HepG2 (cell line): ENCODE data around the gene C17orf58. TPM values are rescaled to one million over a fixed set of nuclear protein-coding genes. Genes with fewer than 3 reads are reported as not detected.

Experiments
- AHR ChIP-seq: IDR thresholded peaks from 2 replicates; pipeline ENCODE4 v1.6.1; 2018; ENCODE audit warnings: missing genetic modification reagents, missing compliant biosample characterization
- ARHGAP35 ChIP-seq: sonication (generic); formaldehyde crosslinking; IDR thresholded peaks from 2 replicates; pipeline ENCODE4 v1.9.0; 2022; ENCODE audit warnings: mild to moderate bottlenecking, inconsistent platforms, moderate library complexity, missing genetic modification reagents, borderline replicate concordance
- CBX2 ChIP-seq, 2 experiments: fragments of 200-600 bp in 1 of 2; sonication (generic); formaldehyde crosslinking in 1 of 2; IDR thresholded peaks; 2 replicates each; pipeline versions ENCODE4 v1.7.0 to v1.8.1; 2018 to 2022; ENCODE audit warnings: low read depth in 2 of 2, low read length in 1 of 2, mild to moderate bottlenecking in 1 of 2, missing genetic modification reagents in 1 of 2
- ESRRA ChIP-seq: sonication (generic); formaldehyde crosslinking; IDR thresholded peaks from 2 replicates; pipeline ENCODE4 v1.5.1; 2020; ENCODE audit warnings: mild to moderate bottlenecking, low read depth, missing genetic modification reagents
- HCFC1 ChIP-seq: fragments of 150-350 bp; IDR thresholded peaks from 2 replicates; pipeline ENCODE4 v1.6.1; 2014; ENCODE audit warnings: low read depth, low read length
- HDAC1 ChIP-seq: sonication (generic); formaldehyde crosslinking; IDR thresholded peaks from 2 replicates; pipeline ENCODE4 v1.5.1; 2020; ENCODE audit warnings: mild to moderate bottlenecking, missing genetic modification reagents
- HMGA1 ChIP-seq: sonication (generic); formaldehyde crosslinking; conservative IDR thresholded peaks from 2 replicates; pipeline ENCODE4 v1.4.0; 2020; ENCODE audit warnings: missing genetic modification reagents
- IKZF1 ChIP-seq: fragments of 450-650 bp; IDR thresholded peaks from 2 replicates; pipeline ENCODE4 v1.7.1; 2016
- MEF2D ChIP-seq: sonication (generic); formaldehyde crosslinking; IDR thresholded peaks from 2 replicates; pipeline ENCODE4 v1.5.1; 2020; ENCODE audit warnings: mild to moderate bottlenecking, missing genetic modification reagents
- MTA3 ChIP-seq: sonication (generic); formaldehyde crosslinking; IDR thresholded peaks from 2 replicates; pipeline ENCODE4 v1.4.0; 2020; ENCODE audit warnings: missing genetic modification reagents
- PITX1 ChIP-seq: sonication (generic); formaldehyde crosslinking; IDR thresholded peaks from 2 replicates; pipeline ENCODE4 v1.5.1; 2020; ENCODE audit warnings: mild to moderate bottlenecking, missing genetic modification reagents
- POLR2G ChIP-seq: fragments of 200-400 bp; formaldehyde crosslinking; IDR thresholded peaks from 2 replicates; pipeline ENCODE4 v1.6.1; 2018; ENCODE audit warnings: mild to moderate bottlenecking, low read depth, low read length, moderate library complexity
- RCOR2 ChIP-seq: IDR thresholded peaks from 2 replicates; pipeline ENCODE4 v1.6.1; 2016; ENCODE audit warnings: missing biosample characterization, missing genetic modification reagents
- SMAD1 ChIP-seq: sonication (generic); formaldehyde crosslinking; IDR thresholded peaks from 2 replicates; pipeline ENCODE4 v1.4.0; 2020; ENCODE audit warnings: missing genetic modification reagents, low read depth, mild to moderate bottlenecking, borderline replicate concordance
- ZBTB21 ChIP-seq: sonication (generic); formaldehyde crosslinking; IDR thresholded peaks from 2 replicates; pipeline ENCODE4 v1.4.0; 2020; ENCODE audit warnings: missing genetic modification reagents
- ZNF24 ChIP-seq: fragments of 450-650 bp; IDR thresholded peaks from 2 replicates; pipeline ENCODE4 v1.6.1; 2017; ENCODE audit warnings: antibody characterized with exemption, mild to moderate bottlenecking
- ZNF30 ChIP-seq: sonication (generic); formaldehyde crosslinking; IDR thresholded peaks from 2 replicates; pipeline ENCODE4 v1.5.0; 2020; ENCODE audit warnings: mild to moderate bottlenecking, missing genetic modification reagents
- ZNF34 ChIP-seq: sonication (generic); formaldehyde crosslinking; IDR thresholded peaks from 2 replicates; pipeline ENCODE4 v1.4.0; 2020; ENCODE audit warnings: mild to moderate bottlenecking, missing genetic modification reagents, borderline replicate concordance
- ZNF501 ChIP-seq: sonication (generic); formaldehyde crosslinking; IDR thresholded peaks from 2 replicates; pipeline ENCODE4 v1.5.1; 2020; ENCODE audit warnings: mild to moderate bottlenecking, moderate library complexity, missing genetic modification reagents
- ZNF543 ChIP-seq: sonication (generic); formaldehyde crosslinking; IDR thresholded peaks from 2 replicates; pipeline ENCODE4 v1.4.0; 2020; ENCODE audit warnings: mild to moderate bottlenecking, missing genetic modification reagents
- ZNF598 ChIP-seq: sonication (generic); formaldehyde crosslinking; IDR thresholded peaks from 2 replicates; pipeline ENCODE4 v1.5.1; 2020; ENCODE audit warnings: mild to moderate bottlenecking, missing genetic modification reagents, borderline replicate concordance
- ZNF766 ChIP-seq: sonication (generic); formaldehyde crosslinking; IDR thresholded peaks from 2 replicates; pipeline ENCODE4 v1.5.0; 2020; ENCODE audit warnings: missing genetic modification reagents, borderline replicate concordance
- polyA plus RNA-seq, 8 experiments: library from polyadenylated mRNA; depleted of rRNA in 3 of 8; stranded (reverse) in 7 of 8; unstranded in 1 of 8; fragments of >200 nt; fragmentation: Illumina TruSeq in 4 of 8; extraction: Trizol in 4 of 8; gene quantifications; 2 replicates each; pipeline versions ENCODE4 v1.2.1 to v1.2.3, GENCODE V29; 2011 to 2016; ENCODE audit warnings: low read depth in 4 of 8, missing spikeins in 1 of 8, mixed read lengths in 1 of 8; ENCODE audit not compliant: insufficient read depth in 1 of 8
- total RNA-seq, 5 experiments: library from RNA; depleted of rRNA; stranded (reverse); fragments of >200 nt; fragmentation: Illumina TruSeq; extraction: Trizol; gene quantifications; 2 replicates each; pipeline ENCODE4 v1.2.3, GENCODE V29; 2016; ENCODE audit warnings: low read depth in 1 of 5
- TF ChIP-seq, protein P1 (sequence below): fragments of 450-650 bp; IDR thresholded peaks from 2 replicates; pipeline ENCODE4 v1.6.1; 2016
- TF ChIP-seq, protein P2 (sequence below): sonication (generic); formaldehyde crosslinking; IDR thresholded peaks from 2 replicates; pipeline ENCODE4 v1.4.0; 2020; ENCODE audit warnings: missing genetic modification reagents
- TF ChIP-seq, protein P3 (sequence below): sonication (generic); formaldehyde crosslinking; IDR thresholded peaks from 2 replicates; pipeline ENCODE4 v1.5.0; 2020; ENCODE audit warnings: missing genetic modification reagents
- TF ChIP-seq, protein P4 (sequence below): sonication (generic); formaldehyde crosslinking; IDR thresholded peaks from 2 replicates; pipeline ENCODE4 v1.4.0; 2020; ENCODE audit warnings: missing genetic modification reagents, borderline replicate concordance

C17orf58 gene
- total and polyA plus RNA-seq, 2 of the 13 experiments (the other 11 are each of a cell fraction or from before 2014, with no cell fraction given) = 15.6 to 15.8 TPM

DNA sequence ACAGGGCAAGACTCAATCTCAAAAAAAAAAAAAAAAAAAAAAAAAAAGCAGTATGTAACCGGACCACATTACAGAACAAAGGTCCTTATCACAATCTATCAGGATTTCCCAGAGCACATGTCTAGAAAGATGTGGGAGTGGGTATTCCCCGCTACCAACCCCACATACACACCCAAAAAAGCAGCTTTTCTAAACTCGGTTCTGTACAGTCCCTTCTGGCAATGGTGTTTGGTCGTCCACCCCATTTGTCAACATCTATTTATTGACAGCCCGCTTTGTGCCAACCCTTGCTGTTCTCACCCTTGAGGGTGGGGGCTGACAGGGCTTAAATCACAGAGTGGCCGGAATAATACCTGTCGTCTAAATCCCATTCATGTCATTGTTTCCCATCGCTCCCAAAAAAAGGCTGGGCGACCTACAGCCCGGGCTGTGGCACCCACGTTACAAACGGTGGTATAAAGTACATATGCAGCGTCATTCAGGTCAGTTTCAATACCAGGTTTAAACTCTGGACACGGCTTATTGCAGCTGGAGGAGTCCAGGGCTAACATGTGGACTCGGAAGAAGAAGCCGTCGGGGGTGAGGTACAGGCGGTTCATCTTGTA is 3.6 kb downstream of the C17orf58 start (continued):
- TF ChIP-seq ZNF766 (peak; percentile 22; the same call in 1 of the 2 replicates), MTA3 (CRISPR knock-in tag) (no peak), ZNF30 (CRISPR knock-in tag) (no peak), ARHGAP35 (CRISPR knock-in tag) (no peak), ZNF501 (CRISPR knock-in tag) (peak; percentile 64; the same call in 1 of the 2 replicates), ZNF24 (no peak), HDAC1 (CRISPR knock-in tag) (no peak), RCOR2 (no peak), IKZF1 (no peak), MEF2D (CRISPR knock-in tag) (0 out of 2 replicates have a peak, but pooled peaks have one; percentile 49), PITX1 (CRISPR knock-in tag) (no peak), ZNF598 (CRISPR knock-in tag) (no peak), HMGA1 (CRISPR knock-in tag) (no peak), SMAD1 (CRISPR knock-in tag) (no peak), ESRRA (no peak), AHR (CRISPR knock-in tag) (no peak), ZNF543 (0 out of 2 replicates have a peak, but pooled peaks have one; percentile 16), POLR2G (no peak), CBX2 (IDR thresholded peaks at IDR 0.05; ENCODE audit: low read depth, low read length) (no peak), CBX2 (CRISPR knock-in tag; IDR thresholded peaks at IDR 0.05; ENCODE audit: low read depth) (no peak), ZNF34 (0 out of 2 replicates have a peak, but pooled peaks have one; percentile 49), ZBTB21 (no peak), HCFC1 (no peak)
- TF ChIP-seq, protein P1, sequence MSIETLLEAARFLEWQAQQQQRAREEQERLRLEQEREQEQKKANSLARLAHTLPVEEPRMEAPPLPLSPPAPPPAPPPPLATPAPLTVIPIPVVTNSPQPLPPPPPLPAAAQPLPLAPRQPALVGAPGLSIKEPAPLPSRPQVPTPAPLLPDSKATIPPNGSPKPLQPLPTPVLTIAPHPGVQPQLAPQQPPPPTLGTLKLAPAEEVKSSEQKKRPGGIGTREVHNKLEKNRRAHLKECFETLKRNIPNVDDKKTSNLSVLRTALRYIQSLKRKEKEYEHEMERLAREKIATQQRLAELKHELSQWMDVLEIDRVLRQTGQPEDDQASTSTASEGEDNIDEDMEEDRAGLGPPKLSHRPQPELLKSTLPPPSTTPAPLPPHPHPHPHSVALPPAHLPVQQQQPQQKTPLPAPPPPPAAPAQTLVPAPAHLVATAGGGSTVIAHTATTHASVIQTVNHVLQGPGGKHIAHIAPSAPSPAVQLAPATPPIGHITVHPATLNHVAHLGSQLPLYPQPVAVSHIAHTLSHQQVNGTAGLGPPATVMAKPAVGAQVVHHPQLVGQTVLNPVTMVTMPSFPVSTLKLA = no peak
- TF ChIP-seq, protein P2, sequence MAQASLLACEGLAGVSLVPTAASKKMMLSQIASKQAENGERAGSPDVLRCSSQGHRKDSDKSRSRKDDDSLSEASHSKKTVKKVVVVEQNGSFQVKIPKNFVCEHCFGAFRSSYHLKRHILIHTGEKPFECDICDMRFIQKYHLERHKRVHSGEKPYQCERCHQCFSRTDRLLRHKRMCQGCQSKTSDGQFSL (CRISPR knock-in tag) = no peak
- TF ChIP-seq, protein P3, sequence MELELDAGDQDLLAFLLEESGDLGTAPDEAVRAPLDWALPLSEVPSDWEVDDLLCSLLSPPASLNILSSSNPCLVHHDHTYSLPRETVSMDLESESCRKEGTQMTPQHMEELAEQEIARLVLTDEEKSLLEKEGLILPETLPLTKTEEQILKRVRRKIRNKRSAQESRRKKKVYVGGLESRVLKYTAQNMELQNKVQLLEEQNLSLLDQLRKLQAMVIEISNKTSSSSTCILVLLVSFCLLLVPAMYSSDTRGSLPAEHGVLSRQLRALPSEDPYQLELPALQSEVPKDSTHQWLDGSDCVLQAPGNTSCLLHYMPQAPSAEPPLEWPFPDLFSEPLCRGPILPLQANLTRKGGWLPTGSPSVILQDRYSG (CRISPR knock-in tag) = no peak
- TF ChIP-seq, protein P4, sequence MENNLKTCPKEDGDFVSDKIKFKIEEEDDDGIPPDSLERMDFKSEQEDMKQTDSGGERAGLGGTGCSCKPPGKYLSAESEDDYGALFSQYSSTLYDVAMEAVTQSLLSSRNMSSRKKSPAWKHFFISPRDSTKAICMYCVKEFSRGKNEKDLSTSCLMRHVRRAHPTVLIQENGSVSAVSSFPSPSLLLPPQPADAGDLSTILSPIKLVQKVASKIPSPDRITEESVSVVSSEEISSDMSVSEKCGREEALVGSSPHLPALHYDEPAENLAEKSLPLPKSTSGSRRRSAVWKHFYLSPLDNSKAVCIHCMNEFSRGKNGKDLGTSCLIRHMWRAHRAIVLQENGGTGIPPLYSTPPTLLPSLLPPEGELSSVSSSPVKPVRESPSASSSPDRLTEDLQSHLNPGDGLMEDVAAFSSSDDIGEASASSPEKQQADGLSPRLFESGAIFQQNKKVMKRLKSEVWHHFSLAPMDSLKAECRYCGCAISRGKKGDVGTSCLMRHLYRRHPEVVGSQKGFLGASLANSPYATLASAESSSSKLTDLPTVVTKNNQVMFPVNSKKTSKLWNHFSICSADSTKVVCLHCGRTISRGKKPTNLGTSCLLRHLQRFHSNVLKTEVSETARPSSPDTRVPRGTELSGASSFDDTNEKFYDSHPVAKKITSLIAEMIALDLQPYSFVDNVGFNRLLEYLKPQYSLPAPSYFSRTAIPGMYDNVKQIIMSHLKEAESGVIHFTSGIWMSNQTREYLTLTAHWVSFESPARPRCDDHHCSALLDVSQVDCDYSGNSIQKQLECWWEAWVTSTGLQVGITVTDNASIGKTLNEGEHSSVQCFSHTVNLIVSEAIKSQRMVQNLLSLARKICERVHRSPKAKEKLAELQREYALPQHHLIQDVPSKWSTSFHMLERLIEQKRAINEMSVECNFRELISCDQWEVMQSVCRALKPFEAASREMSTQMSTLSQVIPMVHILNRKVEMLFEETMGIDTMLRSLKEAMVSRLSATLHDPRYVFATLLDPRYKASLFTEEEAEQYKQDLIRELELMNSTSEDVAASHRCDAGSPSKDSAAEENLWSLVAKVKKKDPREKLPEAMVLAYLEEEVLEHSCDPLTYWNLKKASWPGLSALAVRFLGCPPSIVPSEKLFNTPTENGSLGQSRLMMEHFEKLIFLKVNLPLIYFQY (CRISPR knock-in tag) = no peak
